GM21786 (cell line): ENCODE data around the gene EQTN.
A peak's percentile ranks its signal among the peaks of the same experiment; 100 is the strongest.
"Not testable (repeated sequence)": the region's sequence is repeated elsewhere in the genome, so short reads cannot be mapped to it uniquely, and the experiment has no call there.

Source experiments
- ATAC-seq: cut with Tn5 transposase; IDR thresholded peaks from one replicate; pipeline ENCODE4 v1.9.1; 2021; ENCODE audit not compliant: unreplicated experiment

Gene EQTN

GRCh38 chr9:27293996-27294395 is 3.0 kb downstream of the EQTN start:
- ATAC-seq: no peak

- no peak for ATAC-seq
Observed at GRCh38 chr9:27292659-27293405, 4.1 kb downstream of the EQTN start.

GRCh38 chr9:27291292-27291691 is 5.7 kb downstream of the EQTN start:
- no peak for ATAC-seq

GRCh38 chr9:27282269-27282668 is 14.7 kb downstream of the EQTN start:
- no peak for ATAC-seq

- no peak for ATAC-seq
Observed at GRCh38 chr9:27280860-27281259, 16.1 kb downstream of the EQTN start.

GRCh38 chr9:27280249-27280648 is 16.7 kb downstream of the EQTN start:
- ATAC-seq: no peak

GRCh38 chr9:27279611-27280010 is 17.3 kb downstream of the EQTN start:
- ATAC-seq: no peak

- no peak for ATAC-seq
Observed at GRCh38 chr9:27278374-27278773, 18.6 kb downstream of the EQTN start.

GRCh38 chr9:27276193-27277030 is 20.5 kb downstream of the EQTN start:
- ATAC-seq: peak; percentile 65

GRCh38 chr9:27273186-27273585 is 23.8 kb downstream of the EQTN start:
- no peak for ATAC-seq

- ATAC-seq: no peak
Observed at GRCh38 chr9:27272103-27272502, 24.8 kb downstream of the EQTN start.

GRCh38 chr9:27261517-27262211 is 35.3 kb downstream of the EQTN start:
- no peak for ATAC-seq

- ATAC-seq: no peak
Observed at GRCh38 chr9:27260789-27261516, 36.0 kb downstream of the EQTN start.

- no peak for ATAC-seq
Observed at GRCh38 chr9:27258662-27259061, 38.3 kb downstream of the EQTN start.

GRCh38 chr9:27248702-27249101 is 48.2 kb downstream of the EQTN start:
- no peak for ATAC-seq

GRCh38 chr9:27247756-27248155 is 49.2 kb downstream of the EQTN start:
- ATAC-seq: peak; percentile 76

GRCh38 chr9:27239648-27240047 is 57.3 kb downstream of the EQTN start:
- ATAC-seq: not testable (repeated sequence)
